ENCODE results near the gene CACNA1D. TPM values are rescaled to one million over a fixed set of nuclear protein-coding genes. Genes with fewer than 3 reads are reported as not detected.

Gene CACNA1D
- total RNA-seq, 1 experiment from 2014 or later = not detected

- no peak for DNase-seq (ENCODE audit: low spot score)
- Histone ChIP-seq H3K27me3 (replicated peaks; ENCODE audit: insufficient read depth, low read depth, low read length, poor library complexity) (no peaks in the 10 kb centered on the region), H3K4me3 (ENCODE audit: low read depth, low read length, poor library complexity, severe bottlenecking) (no peak overlapping the region), H3K27ac (ENCODE audit: low read depth, low read length, poor library complexity, severe bottlenecking) (no peak overlapping the region), H3K36me3 (ENCODE audit: insufficient read depth, low read length, poor library complexity, severe bottlenecking) (no peaks in the 10 kb centered on the region), H3K4me1 (ENCODE audit: insufficient read depth, low read length, poor library complexity, severe bottlenecking) (no peaks in the 10 kb centered on the region), H3K9me3 (ENCODE audit: low read depth, low read length, poor library complexity, severe bottlenecking) (no peaks in the 10 kb centered on the region)
- intact Hi-C loops (cut with micrococcal nuclease; ENCODE audit: unreplicated experiment) = no loop called here
- no TSS peak for BruUV-seq (replicated peaks)
- TF ChIP-seq EZH2 (IDR thresholded peaks at IDR 0.05; ENCODE audit: borderline replicate concordance, low read depth, low read length, poor library complexity, severe bottlenecking) = no peak
- TF ChIP-seq CTCF (conservative IDR thresholded peaks at IDR 0.05; ENCODE audit: low read depth, low read length) = no peak
- ChIA-PET CTCF (no interaction called here), POLR2A (ENCODE audit: low non-redundant PET) (no interaction called here)
Observed at GRCh38 chr3:53823026-53823955, 328.9 kb downstream of the CACNA1D start.

GRCh38 chr3:53823956-53824657, 329.7 kb downstream of the CACNA1D start:
- intact Hi-C loops (cut with micrococcal nuclease; ENCODE audit: unreplicated experiment) = no loop called here
- no peaks in the 10 kb centered on the region for H3K27me3 ChIP-seq (replicated peaks; ENCODE audit: insufficient read depth, low read depth, low read length, poor library complexity)
- ChIA-PET CTCF (no interaction called here), POLR2A (ENCODE audit: low non-redundant PET) (no interaction called here)
- no peaks in the 10 kb centered on the region for H3K4me1 ChIP-seq (ENCODE audit: insufficient read depth, low read length, poor library complexity, severe bottlenecking)
- no TSS peak for BruUV-seq (replicated peaks)
- no peak overlapping the region for H3K4me3 ChIP-seq (ENCODE audit: low read depth, low read length, poor library complexity, severe bottlenecking)
- DNase-seq (ENCODE audit: low spot score) = no peak
- no peaks in the 10 kb centered on the region for H3K9me3 ChIP-seq (ENCODE audit: low read depth, low read length, poor library complexity, severe bottlenecking)
- no peak overlapping the region for H3K27ac ChIP-seq (ENCODE audit: low read depth, low read length, poor library complexity, severe bottlenecking)
- TF ChIP-seq EZH2 (IDR thresholded peaks at IDR 0.05; ENCODE audit: borderline replicate concordance, low read depth, low read length, poor library complexity, severe bottlenecking) (no peak), CTCF (conservative IDR thresholded peaks at IDR 0.05; ENCODE audit: low read depth, low read length) (no peak)
- H3K36me3 ChIP-seq (ENCODE audit: insufficient read depth, low read length, poor library complexity, severe bottlenecking) = no peaks in the 10 kb centered on the region

GRCh38 chr3:53824795-53825194, 330.4 kb downstream of the CACNA1D start:
- CTCF ChIA-PET = no interaction called here
- Histone ChIP-seq H3K9me3 (ENCODE audit: low read depth, low read length, poor library complexity, severe bottlenecking) (no peaks in the 10 kb centered on the region), H3K4me1 (ENCODE audit: insufficient read depth, low read length, poor library complexity, severe bottlenecking) (no peaks in the 10 kb centered on the region), H3K27ac (ENCODE audit: low read depth, low read length, poor library complexity, severe bottlenecking) (no peak overlapping the region), H3K4me3 (ENCODE audit: low read depth, low read length, poor library complexity, severe bottlenecking) (no peak overlapping the region), H3K36me3 (ENCODE audit: insufficient read depth, low read length, poor library complexity, severe bottlenecking) (no peaks in the 10 kb centered on the region), H3K27me3 (replicated peaks; ENCODE audit: insufficient read depth, low read depth, low read length, poor library complexity) (no peaks in the 10 kb centered on the region)
- DNase-seq (ENCODE audit: low spot score) = no peak
- TF ChIP-seq CTCF (conservative IDR thresholded peaks at IDR 0.05; ENCODE audit: low read depth, low read length) (no peak), EZH2 (IDR thresholded peaks at IDR 0.05; ENCODE audit: borderline replicate concordance, low read depth, low read length, poor library complexity, severe bottlenecking) (no peak)
- intact Hi-C loops (cut with micrococcal nuclease; ENCODE audit: unreplicated experiment) = no loop called here
- POLR2A ChIA-PET (ENCODE audit: low non-redundant PET) = no interaction called here
- no TSS peak for BruUV-seq (replicated peaks)

All from A673 (cell line).